Hepatocyte (in vitro differentiated cells): ENCODE measurements around the gene AGBL2. TPM values are rescaled to one million over a fixed set of nuclear protein-coding genes. Genes with fewer than 3 reads are reported as not detected.

Source experiments
- DNase-seq: peaks from one replicate; pipeline ENCODE4 v3.0.0-alpha.2; 2016; ENCODE audit warnings: low spot score
- H2AFZ ChIP-seq: fragments of 200-600 bp; sonication (generic); 2 replicates; pipeline ENCODE4 v1.6.0; 2016; ENCODE audit warnings: antibody characterized with exemption, mild to moderate bottlenecking
- H3K27ac ChIP-seq: fragments of 200-600 bp; sonication (generic); 2 replicates; pipeline ENCODE4 v1.5.1; 2016; ENCODE audit warnings: mild to moderate bottlenecking
- H3K27me3 ChIP-seq: fragments of 200-600 bp; sonication (generic); 2 replicates; pipeline ENCODE4 v1.6.1; 2016
- H3K36me3 ChIP-seq: fragments of 200-600 bp; sonication (generic); replicated peaks from 2 replicates; pipeline ENCODE4 v1.5.1; 2016; ENCODE audit warnings: low read depth; ENCODE audit not compliant: insufficient read depth
- H3K4me1 ChIP-seq: fragments of 200-600 bp; sonication (generic); 2 replicates; pipeline ENCODE4 v1.5.1; 2016; ENCODE audit warnings: mild to moderate bottlenecking, moderate library complexity; ENCODE audit not compliant: insufficient read depth
- H3K4me2 ChIP-seq: fragments of 200-600 bp; sonication (generic); 2 replicates; pipeline ENCODE4 v1.6.0; 2016
- H3K4me3 ChIP-seq: fragments of 200-600 bp; sonication (generic); 2 replicates; pipeline ENCODE4 v1.5.1; 2016; ENCODE audit warnings: mild to moderate bottlenecking
- H3K79me2 ChIP-seq: fragments of 200-600 bp; sonication (generic); 2 replicates; pipeline ENCODE4 v1.6.0; 2017; ENCODE audit warnings: mild to moderate bottlenecking
- H3K9me2 ChIP-seq: fragments of 200-600 bp; sonication (generic); replicated peaks from 2 replicates; pipeline ENCODE4 v1.6.0; 2017; ENCODE audit warnings: mild to moderate bottlenecking; ENCODE audit not compliant: insufficient read depth
- H3K9me3 ChIP-seq: fragments of 200-600 bp; sonication (generic); 2 replicates; pipeline ENCODE4 v1.5.1; 2016; ENCODE audit warnings: low read depth, mild to moderate bottlenecking
- H4K20me1 ChIP-seq: fragments of 200-600 bp; sonication (generic); 2 replicates; pipeline ENCODE4 v1.6.0; 2016; ENCODE audit warnings: mild to moderate bottlenecking; ENCODE audit not compliant: insufficient read depth, poor library complexity, severe bottlenecking
- CTCF ChIP-seq: fragments of 200-600 bp; sonication (generic); IDR thresholded peaks from 2 replicates; pipeline ENCODE4 v1.5.1; 2016; ENCODE audit warnings: antibody characterized with exemption, mild to moderate bottlenecking; ENCODE audit not compliant: poor library complexity
- EZH2 ChIP-seq: fragments of 200-600 bp; sonication (generic); IDR thresholded peaks from 2 replicates; pipeline ENCODE4 v1.6.1; 2016; ENCODE audit warnings: antibody characterized with exemption, mild to moderate bottlenecking, borderline replicate concordance
- EZH2phosphoT487 ChIP-seq: fragments of 200-600 bp; sonication (generic); IDR thresholded peaks from one replicate; pipeline ENCODE4 v1.6.1; 2018; ENCODE audit warnings: antibody characterized with exemption, mild to moderate bottlenecking, low read depth, moderate library complexity; ENCODE audit not compliant: unreplicated experiment, severe bottlenecking
- WGBS: methylation state at CpG from one replicate; pipeline ENCODE4 v1.1.6; 2016; ENCODE audit warnings: low lambda C conversion rate; ENCODE audit errors: missing lambda C conversion rate; 5-methylcytosine and 5-hydroxymethylcytosine counted together
- polyA plus RNA-seq: library from polyadenylated mRNA; unstranded; fragments of >200 nt; fragmentation: Nextera tagmentation; extraction: Ambion mirVana; gene quantifications from 2 replicates; pipeline ENCODE4 v1.2.1, GENCODE V29; 2016
- total RNA-seq: library from RNA; depleted of rRNA; stranded (reverse); fragments of >200 nt; gene quantifications from 2 replicates; pipeline ENCODE4 v1.2.3, GENCODE V29; 2014

The AGBL2 gene
- total and polyA plus RNA-seq, 2 experiments from 2014 or later: 2.0 to 2.3 TPM

GRCh38 chr11:47686151-47686550 lies 29.0 kb downstream of the AGBL2 start:
- Histone ChIP-seq H3K4me1 (peaks cover 5% of the 10 kb centered on the region), H3K4me3 (no peak overlapping the region), H3K9me3 (no peaks in the 10 kb centered on the region), H2AFZ (no peak overlapping the region), H3K79me2 (no peaks in the 10 kb centered on the region), H3K4me2 (no peak overlapping the region), H3K27ac (no peak overlapping the region), H3K9me2 (no peaks in the 10 kb centered on the region), H3K27me3 (no peaks in the 10 kb centered on the region), H4K20me1 (no peaks in the 10 kb centered on the region), H3K36me3 (no peaks in the 10 kb centered on the region)
- 94% methylated on average over 1 of the region's 1 CpG for WGBS
- no peak for TF ChIP-seq EZH2
- no peak for TF ChIP-seq CTCF
- no peak for TF ChIP-seq EZH2phosphoT487
- no peak for DNase-seq

GRCh38 chr11:47675851-47676250 lies 39.3 kb downstream of the AGBL2 start:
- Histone ChIP-seq H3K9me3 (no peaks in the 10 kb centered on the region), H3K4me1 (no peaks in the 10 kb centered on the region), H3K9me2 (no peaks in the 10 kb centered on the region), H3K36me3 (no peaks in the 10 kb centered on the region), H3K27ac (no peak overlapping the region), H3K79me2 (no peaks in the 10 kb centered on the region), H3K4me2 (no peak overlapping the region), H2AFZ (no peak overlapping the region), H3K4me3 (no peak overlapping the region), H4K20me1 (no peaks in the 10 kb centered on the region), H3K27me3 (no peaks in the 10 kb centered on the region)
- TF ChIP-seq CTCF: no peak
- TF ChIP-seq EZH2: no peak
- no peak for TF ChIP-seq EZH2phosphoT487
- DNase-seq: no peak
- WGBS: 89% methylated on average over 2 of the region's 2 CpGs

- no peaks in the 10 kb centered on the region for H4K20me1 ChIP-seq
- no peaks in the 10 kb centered on the region for H3K27me3 ChIP-seq
- no peaks in the 10 kb centered on the region for H3K9me2 ChIP-seq
- DNase-seq: no peak
- no peaks in the 10 kb centered on the region for H3K36me3 ChIP-seq
- H2AFZ ChIP-seq: no peak overlapping the region
- no peak overlapping the region for H3K4me3 ChIP-seq
- TF ChIP-seq CTCF (no peak), EZH2phosphoT487 (no peak), EZH2 (no peak)
- no peaks in the 10 kb centered on the region for H3K79me2 ChIP-seq
- H3K9me3 ChIP-seq: no peaks in the 10 kb centered on the region
- H3K4me1 ChIP-seq: no peaks in the 10 kb centered on the region
- 95% methylated on average over 5 of the region's 5 CpGs for WGBS
- H3K4me2 ChIP-seq: no peak overlapping the region
- H3K27ac ChIP-seq: no peak overlapping the region
Observed at GRCh38 chr11:47672283-47672730, 42.9 kb downstream of the AGBL2 start.

GRCh38 chr11:47669856-47670255 lies 45.3 kb downstream of the AGBL2 start:
- Histone ChIP-seq H3K36me3 (no peaks in the 10 kb centered on the region), H3K4me3 (no peak overlapping the region), H3K4me1 (no peaks in the 10 kb centered on the region), H3K79me2 (no peaks in the 10 kb centered on the region), H3K27me3 (no peaks in the 10 kb centered on the region), H3K27ac (no peak overlapping the region), H2AFZ (no peak overlapping the region), H4K20me1 (no peaks in the 10 kb centered on the region), H3K4me2 (no peak overlapping the region), H3K9me2 (no peaks in the 10 kb centered on the region), H3K9me3 (no peaks in the 10 kb centered on the region)
- WGBS: 100% methylated on average over 6 of the region's 6 CpGs
- TF ChIP-seq EZH2phosphoT487 (no peak), EZH2 (no peak), CTCF (no peak)
- DNase-seq: no peak
